ENCODE measurements around the gene B3GAT3.
A peak's percentile ranks its signal among the peaks of the same experiment; 100 is the strongest.
"Not testable (repeated sequence)": the region's sequence is repeated elsewhere in the genome, so short reads cannot be mapped to it uniquely, and the experiment has no call there.

The B3GAT3 gene

DNA sequence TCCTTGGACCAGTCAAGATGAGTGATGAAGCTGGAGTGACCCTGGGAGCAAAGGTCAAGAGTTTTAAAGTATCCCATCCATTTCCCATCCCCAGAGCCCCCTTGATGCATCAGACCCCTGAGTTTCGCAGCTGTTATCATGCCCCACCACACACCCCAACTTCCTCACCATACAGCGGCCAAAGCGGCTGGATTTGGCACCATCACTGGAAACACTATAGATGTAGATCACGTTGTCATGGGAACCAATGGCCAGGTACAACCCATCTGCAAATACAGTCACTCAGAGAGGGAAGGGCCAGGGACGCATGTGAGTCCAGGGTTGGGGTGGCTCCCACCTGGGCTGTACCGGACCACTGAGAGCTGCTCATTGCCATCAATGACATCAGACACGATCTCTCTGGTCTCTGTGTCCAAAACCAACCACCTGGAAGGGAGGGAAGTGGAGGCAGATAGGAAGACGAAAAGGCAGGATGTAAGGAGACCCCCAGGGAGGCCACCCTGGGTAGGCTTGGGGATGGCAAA, 17.9 kb downstream of the B3GAT3 start:
- no peak for DNase-seq (ENCODE audit: low read depth)

DNA sequence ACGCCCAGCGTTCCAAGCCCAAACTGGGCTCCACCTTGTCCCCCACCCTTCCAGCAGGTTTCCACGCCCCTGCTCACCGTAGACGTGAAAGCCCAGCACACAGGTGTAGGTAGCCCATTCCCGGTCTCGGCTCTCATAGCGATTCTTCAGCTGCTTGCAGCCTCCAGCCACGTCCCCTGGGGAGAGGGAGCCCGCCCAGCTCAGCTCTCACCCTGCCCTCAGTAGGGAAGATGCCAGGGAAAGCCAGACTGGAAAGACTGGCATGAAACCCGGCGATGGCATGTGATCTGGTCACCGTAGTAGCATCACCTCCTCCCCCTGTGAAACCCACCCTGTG, 18.7 kb downstream of the B3GAT3 start:
- peak; percentile 34 for DNase-seq (ENCODE audit: low read depth)

DNA sequence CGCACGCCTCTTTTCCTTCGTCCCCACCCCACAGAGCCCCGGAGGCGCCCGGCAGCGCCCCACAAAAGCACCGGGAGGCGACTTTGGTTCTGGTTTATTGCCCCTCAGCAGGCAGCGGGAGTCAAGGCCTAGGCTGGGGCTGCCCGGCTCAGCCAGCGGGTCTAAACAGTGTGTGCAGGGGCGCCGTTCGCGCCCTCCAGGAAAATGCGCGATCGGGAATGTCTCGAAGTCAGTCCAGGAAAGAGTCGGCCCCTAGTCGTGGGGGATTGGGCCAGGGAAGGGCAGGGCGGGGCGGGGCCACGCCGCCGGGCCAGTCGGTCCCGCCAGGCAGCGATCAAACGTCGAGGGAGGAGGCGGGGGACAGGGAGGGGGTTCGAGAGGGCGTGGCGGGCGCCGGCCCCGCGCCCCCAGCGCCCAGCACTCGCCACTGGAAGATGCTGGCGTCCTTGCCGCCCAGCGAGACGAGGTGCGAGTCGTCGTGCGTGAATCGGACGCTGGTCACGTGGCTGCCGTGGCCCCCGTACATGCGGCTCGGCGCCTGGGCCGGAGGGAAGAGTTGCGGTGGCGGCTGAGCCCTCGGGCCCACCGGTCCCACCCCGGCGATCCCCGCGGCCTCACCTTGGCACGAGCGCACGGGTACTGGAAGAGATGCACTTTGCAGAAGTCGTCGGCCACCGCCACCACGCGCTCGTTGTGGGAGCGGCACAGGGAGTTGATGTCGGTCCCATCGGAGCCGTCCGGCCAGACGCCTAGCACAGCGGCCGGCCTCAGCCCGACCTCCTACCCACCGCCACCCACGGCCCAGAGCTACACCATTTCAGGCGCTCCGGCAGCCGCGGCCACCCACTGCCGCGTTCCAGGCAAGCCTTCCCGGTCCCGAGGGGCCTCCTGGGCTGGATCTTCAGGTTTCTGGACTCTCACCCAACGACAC, 19.4 kb downstream of the B3GAT3 start:
- peak; percentile 69 for DNase-seq (ENCODE audit: low read depth)

DNA sequence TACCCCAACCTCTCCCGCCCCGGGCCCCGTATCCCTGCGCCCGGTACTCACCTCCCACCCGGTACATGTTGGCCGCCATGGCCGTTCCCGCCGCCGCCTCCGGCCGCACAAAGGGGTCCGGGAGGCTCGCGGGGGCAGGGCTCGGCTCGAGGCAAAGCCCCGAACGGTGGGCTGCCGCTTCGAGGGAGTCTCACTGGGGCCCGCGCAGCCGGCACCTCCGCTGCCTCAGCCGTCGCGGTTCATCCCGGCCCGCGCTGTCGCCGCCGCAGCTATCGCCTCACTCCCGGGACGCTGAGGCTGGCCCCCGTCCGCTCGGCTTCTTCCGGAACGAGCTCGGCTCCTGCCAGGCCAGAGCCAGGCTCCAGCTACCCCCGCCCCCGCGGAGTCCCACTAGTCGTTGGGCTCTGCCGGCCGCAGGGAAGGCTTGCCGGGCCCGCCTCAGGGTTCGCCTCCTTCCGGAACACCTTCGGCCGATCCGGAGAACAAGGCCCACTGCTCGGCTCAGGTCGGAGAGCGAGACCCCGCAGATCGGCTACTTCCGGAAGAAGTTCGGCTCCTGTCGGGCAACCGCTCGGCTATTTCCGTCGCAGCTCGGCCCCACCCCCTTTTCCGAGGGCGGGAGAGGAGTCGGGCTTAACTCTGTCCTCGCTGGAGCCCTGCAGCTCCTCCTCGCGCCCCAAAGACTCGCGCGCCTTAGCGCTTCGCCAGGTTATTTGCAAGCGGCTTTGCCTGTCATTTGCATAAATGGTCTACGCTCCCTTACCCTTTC, 20.2 kb downstream of the B3GAT3 start, which contains the start of gene MTA2:
Gene MTA2 (minus strand): TSS at position 494 of the 769 bp plus-strand sequence. CDS start 415 bp downstream, at position 79.
- peak; percentile 97 for DNase-seq (ENCODE audit: low read depth)

DNA sequence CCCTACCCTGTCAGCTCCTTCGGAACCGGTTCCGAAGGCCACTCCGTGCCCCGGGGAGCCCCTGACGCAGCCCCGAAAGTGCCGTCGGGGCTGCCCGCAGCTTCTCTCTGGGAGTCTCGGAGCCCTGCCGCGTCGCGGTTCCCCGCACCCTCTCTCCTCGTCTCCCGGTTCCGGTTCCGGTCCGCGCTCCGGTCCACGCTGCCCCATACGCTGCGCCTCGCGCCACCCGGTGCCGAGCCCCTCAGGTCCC, 20.7 kb downstream of the B3GAT3 start:
- DNase-seq (ENCODE audit: low read depth): no peak

DNA sequence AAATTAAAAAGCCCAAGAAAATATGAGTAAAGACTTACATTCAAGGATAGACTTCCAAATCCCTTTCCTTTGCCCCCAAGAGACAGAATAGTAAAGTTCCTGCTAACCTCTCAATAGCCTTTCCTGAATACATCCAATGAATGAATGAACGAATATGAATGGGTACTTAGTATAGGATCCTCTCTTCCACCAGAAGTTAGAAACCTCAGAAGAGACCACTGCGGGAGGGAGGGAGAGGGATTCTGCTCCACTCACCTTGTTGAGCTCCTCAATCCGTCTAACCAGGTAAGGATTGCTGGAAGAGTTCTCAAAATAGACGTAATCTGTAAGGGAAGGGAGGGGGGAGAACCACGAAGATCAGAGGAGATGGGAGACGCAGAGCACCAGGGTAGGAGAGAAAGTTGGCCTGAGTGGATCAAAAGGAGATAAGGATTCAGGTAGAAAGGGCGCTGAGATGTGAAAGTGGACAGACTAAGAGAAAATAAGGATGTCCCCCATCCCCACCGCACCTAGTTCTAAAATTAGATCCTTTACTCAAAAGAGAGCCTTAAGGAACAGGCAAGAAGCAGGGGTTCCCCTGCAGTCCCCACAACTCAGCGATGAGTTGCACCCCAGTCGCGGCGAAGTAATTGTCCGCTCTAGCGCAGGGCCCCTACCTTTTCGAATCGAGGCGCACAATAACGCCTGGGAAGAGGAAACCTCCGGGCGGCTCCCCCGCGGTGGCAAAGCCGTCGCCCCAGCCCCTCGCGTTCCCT, 21.2 kb downstream of the B3GAT3 start:
- no peak for DNase-seq (ENCODE audit: low read depth)

DNA sequence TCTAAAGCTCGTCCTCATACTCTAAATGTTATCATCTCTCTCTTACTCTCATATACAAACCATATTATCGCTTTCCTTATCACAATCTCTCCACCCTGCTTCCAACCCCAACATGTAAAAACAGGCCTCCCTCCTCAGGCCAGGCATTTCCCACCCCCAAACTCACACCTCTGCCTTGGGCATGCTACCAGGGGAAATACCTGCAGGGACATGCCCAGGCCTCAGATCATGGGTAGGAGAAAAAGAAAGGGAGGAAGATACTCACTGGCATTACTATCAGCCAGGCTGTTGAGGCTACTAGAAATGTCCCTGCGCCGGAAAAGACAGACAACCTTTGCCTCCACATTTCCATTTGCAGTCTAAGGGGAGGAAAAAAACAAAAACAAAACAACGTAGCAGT, 21.9 kb downstream of the B3GAT3 start:
- no peak for DNase-seq (ENCODE audit: low read depth)

DNA sequence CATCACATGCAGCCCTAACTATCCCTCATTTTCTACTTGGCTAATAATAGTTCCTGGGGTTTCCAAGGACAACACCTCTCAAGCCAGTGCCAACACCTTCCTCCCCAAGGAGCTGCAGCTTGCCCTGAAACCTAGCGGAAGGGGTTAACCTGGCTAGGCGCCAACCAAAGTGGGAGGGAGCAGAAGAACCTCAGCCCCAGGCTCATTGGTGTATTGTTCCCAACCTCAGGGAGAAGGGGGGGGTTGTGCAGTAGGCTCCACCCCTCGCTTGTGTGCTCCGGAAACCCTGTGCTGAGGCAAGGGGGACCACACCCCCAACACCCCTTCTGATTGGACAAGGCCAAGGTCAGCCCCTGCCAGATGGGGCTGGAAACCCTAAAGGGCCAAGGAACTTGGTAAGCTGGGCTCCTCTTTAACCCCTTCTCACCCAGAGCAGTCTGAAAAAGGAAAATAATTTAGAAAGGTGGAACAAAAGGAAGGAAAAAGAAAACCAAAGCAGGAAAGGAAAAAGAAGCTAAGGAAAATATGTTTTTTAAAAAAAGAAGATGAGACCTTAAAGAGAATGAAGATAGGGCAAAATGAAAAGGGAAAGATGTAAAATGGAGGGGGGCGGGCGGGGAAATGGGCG, 22.6 kb downstream of the B3GAT3 start:
- DNase-seq (ENCODE audit: low read depth): peak; percentile 99

DNA sequence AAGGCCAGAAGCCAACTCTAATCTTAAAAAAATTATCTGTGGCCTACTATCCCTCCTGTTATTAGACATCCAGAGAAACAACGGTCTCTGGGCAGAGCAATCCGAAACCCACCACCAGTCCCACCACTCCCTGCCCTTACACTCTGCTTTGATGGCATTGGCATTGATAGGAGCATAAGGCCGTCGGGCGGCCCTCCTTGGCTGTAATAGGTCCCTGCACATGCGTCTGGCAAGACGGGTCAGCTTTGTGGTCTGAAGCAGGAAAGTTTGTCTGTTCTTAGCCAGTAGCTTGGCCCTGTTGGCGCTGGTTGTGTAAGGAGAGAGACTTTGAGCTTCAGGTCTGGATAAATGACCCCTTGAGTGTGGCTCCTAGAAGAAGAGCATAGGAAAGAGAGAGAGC, 26.7 kb downstream of the B3GAT3 start:
- DNase-seq (ENCODE audit: low read depth): no peak

DNA sequence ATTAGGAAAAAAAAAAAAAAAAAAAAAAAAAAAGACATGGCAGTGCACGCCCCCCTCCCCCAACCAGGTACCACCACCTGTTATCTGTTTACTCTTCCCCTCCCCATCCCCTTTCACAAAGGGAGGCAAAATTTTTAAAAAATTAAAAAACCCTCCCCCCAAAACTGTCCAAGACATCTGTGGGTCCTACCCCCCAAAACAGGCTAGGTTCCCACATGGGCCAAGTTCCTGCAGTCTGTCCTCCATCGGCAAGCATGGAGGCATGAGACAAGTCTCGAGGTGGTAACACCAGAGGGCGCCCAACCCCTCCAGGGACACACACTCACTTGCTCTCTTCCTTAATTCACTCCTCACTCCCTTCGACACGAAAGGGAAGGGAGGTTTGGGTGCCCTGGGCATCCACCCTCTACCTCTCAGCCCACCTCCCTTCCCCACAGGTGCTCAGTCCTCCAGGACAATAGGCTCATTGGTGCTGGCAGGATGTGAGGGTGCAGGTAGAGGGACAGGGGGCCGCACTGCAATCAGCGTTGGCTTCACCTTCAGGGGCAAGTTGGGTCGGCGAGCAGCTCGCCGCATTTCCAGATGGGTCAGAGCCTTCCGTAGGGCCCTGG, 28.2 kb downstream of the B3GAT3 start:
- peak; percentile 74 for DNase-seq (ENCODE audit: low read depth)

DNA sequence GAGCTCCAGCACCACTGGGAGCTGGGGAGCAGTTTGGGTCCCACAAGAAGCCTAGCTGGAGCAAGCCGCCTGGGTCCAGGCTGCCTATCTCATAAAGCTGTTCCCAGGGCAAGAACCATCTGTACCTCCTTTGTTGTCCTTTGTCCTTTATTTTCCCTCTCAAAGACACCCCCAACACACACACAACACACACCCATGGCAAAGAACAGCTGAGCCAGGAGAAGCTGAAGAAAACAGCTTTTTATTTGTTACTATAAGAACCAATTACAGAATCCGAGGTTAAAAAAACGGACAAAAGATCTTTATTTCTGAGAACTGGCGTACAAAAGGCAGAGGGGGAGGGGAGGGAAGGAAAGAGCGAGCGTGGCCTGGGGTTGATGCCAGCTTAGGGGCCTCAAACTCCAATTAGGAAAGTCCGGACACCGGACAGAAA, 28.8 kb downstream of the B3GAT3 start:
- no peak for DNase-seq (ENCODE audit: low read depth)

DNA sequence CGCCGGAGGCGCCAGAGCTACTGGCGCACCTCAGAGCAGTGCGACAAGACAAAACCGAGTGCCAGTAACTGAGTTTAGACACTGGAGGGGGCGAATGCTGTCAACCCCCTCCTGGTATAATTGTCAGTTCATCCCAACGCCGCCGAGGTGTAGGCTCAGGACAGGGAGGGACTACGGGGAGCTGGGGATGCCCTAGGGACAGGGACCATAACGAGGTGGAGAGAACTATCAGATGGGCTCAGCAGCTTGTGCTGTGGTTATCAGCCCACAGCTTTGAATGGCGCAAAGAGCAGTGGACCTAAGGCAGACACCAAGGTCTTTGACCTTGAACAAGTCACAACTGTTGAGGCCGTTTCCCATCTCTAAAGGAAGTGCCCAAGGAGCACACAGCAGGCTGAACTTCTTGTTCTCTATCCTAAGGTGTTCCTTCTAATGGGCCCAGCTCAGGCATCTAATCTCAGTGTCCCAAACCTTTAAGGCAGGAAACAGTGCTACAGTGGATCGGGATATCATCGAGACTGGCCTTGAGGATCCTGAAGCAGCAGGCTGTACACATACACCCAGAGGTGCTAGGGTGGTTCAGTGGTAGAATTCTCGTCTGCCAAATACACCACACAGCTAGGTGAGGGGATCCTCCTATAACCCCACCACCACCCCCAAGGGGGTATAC, 29.5 kb downstream of the B3GAT3 start:
- no peak for DNase-seq (ENCODE audit: low read depth)

DNA sequence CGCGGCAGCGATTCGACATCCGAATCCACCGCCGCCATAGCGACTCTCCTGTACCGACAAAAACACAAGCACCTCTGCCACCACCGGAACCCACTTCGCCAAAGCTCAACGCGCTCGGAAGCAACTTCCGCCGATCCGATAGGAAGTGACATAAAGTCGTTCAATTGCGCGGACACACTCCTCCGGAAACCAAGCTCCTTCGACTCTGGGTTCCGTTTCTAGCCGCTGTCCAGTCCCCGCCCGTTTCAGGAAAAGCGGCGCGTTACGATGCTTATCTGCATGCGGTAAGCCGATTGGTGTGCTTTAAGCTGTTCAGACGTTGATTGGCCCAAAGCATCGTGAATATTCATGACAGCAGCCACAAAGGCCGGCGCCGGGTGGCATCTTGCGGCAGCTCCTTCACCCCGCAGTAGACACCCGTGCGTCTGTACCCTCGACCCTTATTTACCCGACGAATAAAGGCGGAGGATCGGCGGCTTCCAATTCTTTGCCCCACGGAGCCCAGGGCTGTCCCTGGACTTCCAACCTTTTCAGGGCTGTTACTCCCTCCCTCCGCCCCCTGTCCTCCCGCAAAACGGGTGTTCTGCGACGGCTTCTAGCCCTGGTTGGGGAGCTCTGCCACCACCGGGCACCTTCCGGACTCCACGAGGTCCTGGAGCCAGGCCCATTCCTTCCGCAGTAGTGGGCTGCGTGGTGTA, 30.2 kb downstream of the B3GAT3 start, which contains the start of gene TUT1:
Gene TUT1 (minus strand): TSS at position 76 of the 698 bp plus-strand sequence. CDS start 38 bp downstream, at position 38.
- DNase-seq (ENCODE audit: low read depth): peak; percentile 99

DNA sequence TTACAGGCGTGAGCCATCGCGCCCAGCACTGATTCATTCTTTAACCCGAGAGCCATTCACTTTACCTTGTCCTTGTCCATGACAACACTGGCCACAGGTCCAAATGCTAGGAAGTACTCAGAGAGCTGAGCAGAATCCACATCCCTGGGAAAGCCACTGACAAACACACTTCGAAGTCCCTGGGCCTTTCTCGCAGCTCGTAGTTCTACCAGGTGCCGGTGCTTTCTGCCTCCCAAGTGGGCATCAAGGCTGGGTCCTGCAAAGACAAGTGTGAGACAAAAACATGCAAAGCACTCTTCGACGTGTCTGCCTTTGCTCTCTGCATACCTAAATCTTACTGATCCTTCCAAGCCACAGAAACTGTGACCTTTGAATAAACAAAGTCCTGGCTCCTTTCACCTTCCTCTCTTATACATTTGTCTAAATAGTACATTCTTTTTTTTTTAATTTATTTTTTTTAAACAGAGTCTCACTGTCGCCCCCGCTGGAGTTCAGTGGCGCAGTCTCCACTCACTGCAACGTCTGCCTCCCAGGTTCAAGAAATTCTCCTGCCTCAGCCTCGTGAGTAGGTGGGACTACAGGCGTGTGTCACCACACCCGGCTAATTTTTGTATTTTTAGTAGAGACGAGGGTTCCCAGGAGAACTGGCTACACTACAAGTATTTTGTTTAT, 32.7 kb downstream of the B3GAT3 start:
- no peak for DNase-seq (ENCODE audit: low read depth)

DNA sequence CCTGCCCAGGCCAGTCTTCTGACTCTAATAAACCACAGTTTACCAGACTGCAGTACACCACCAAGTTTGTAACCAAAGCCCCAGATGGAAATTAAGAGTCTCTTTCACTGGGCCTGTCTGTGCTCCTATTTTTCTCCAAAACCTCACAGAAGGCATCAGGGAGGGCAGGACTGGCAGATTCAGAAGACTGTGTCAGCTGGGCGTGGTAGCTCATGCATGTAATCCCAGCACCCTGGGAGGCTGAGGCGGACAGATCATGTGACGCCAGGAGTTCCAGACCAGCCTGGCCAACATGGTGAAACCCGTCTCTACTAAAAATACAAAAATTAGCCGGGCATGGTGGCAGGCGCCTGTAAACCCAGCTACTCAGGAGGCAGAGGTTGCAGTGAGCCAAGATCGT, 36.4 kb downstream of the B3GAT3 start:
- DNase-seq (ENCODE audit: low read depth): not testable (repeated sequence)

DNA sequence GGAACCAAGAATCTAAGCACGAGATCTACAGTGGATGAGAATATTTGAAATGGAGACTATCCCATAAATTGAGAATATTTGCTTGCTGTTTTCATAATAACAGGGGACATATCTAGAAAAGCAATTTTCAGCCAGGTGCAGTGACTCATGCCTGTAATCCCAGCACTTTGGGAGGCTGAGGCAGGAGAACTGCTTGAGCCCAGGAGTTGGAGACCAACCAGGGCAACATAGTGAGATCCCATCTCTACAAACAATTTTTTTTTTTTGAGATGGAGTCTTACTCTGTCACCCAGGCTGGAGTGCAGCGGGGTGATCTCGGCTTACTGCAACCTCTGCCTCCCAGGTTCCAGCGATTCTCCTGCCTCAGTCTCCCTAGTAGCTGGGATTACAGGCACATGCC, 40.1 kb downstream of the B3GAT3 start:
- DNase-seq (ENCODE audit: low read depth): not testable (repeated sequence)

DNA sequence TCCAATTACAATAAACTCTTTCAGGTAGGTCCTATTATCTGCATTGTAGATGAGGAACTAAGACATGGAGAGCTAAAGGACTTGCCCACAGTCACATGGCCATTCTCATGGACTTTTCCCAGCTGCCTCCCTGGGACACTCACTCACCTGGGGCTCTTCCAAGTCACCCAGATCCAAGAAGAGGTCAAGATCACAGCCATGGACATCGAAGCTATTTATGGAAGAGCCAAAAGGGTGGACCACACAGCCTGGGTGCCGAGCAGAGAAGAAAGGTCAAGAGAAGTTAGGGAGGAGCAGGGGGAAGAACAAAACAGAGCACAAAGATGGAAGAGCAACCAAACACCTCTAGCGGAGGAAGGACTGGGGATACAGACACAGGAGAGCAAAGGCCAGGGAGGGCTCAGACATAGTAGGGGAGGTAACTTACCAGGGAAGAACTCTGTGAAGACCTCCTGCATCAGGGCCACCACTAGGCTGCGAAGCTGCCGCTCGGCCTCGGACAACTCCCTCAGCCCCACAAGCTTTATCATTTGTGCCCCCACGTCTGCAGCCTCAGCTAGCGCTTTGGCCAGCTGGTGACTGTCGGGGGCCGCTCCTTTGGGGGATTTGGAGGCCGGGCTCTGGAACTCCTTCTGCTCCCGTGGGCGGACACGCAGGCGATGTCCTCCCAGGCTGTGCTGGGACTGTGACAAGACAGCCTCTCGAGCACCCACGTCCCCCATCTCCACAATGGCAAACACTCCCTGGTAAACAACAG, 40.6 kb downstream of the B3GAT3 start:
- DNase-seq (ENCODE audit: low read depth): no peak

DNA sequence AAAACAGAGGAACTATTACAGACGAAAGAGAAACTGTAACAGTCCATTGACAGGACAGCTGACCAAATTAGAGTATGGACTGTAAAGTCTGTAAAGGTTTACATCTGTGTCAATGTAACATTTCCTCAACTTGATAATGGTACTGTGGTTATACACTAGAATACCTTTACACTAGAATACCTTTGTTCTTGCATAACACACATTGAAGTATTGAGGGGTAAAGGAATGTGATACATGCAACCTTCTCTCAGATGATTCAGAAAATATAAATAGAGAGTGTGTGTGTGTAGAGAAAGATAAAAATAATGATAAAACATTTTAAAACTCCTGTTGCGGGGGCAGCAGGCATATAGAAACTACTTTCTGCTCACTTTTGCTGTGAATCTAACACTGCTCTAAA, 42.5 kb downstream of the B3GAT3 start:
- no peak for DNase-seq (ENCODE audit: low read depth)

DNA sequence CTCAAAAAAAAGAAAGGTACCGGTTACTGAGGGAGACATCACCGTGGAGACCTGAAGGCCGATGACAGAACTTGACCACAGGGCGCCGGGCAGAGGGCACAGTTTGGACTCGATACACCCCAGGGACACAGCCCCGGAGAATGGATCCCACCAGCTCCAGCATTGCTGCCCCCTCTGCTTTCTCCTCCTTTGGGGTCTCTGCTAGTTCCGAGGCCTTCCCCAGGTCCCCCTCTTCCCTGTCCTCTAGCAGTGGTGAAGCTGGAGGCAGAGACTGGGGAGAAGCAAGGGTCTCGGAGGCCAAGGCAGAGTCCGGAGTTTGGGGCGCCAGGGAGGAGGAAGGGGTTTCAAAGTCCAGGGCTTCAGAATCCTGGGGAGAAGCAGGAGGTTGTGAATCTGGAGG, 43.2 kb downstream of the B3GAT3 start:
- no peak for DNase-seq (ENCODE audit: low read depth)
